Fibroblast of lung (primary cell): ENCODE data around the gene ERH. TPM values are rescaled to one million over a fixed set of nuclear protein-coding genes. Genes with fewer than 3 reads are reported as not detected.

Experiments used
- DNase-seq, 2 donors: peaks; one replicate each; pipeline versions ENCODE4 v3.0.0 to v3.0.0-alpha.2; 2010; ENCODE audit warnings: low read depth in 2 of 2
- H2AFZ ChIP-seq: 2 replicates; pipeline ENCODE4 v1.5.1; 2012; ENCODE audit warnings: low read length, control low read depth, inconsistent platforms
- H3K27ac ChIP-seq: 2 replicates; pipeline ENCODE4 v1.5.1; 2011; ENCODE audit warnings: low read length, control low read depth; ENCODE audit not compliant: insufficient read depth
- H3K27me3 ChIP-seq: 2 replicates; pipeline ENCODE4 v1.5.1; 2011; ENCODE audit warnings: mild to moderate bottlenecking, low read length; ENCODE audit not compliant: control insufficient read depth, insufficient read depth
- H3K36me3 ChIP-seq: 2 replicates; pipeline ENCODE4 v1.5.1; 2011; ENCODE audit warnings: low read length; ENCODE audit not compliant: control insufficient read depth, insufficient read depth
- H3K4me1 ChIP-seq: 2 replicates; pipeline ENCODE4 v1.5.1; 2011; ENCODE audit warnings: low read length; ENCODE audit not compliant: control insufficient read depth, insufficient read depth; ENCODE audit errors: extremely low read depth
- H3K4me2 ChIP-seq: 2 replicates; pipeline ENCODE4 v1.5.1; 2011; ENCODE audit warnings: low read length, control low read depth; ENCODE audit not compliant: insufficient read depth; ENCODE audit errors: extremely low read depth
- H3K4me3 ChIP-seq, 4 experiments: fragments of 200-600 bp in 1 of 4; sonication (generic) in 1 of 4; replicated peaks in 1 of 4; 2 replicates each; pipeline ENCODE4 v1.5.1; 2011 to 2016; ENCODE audit warnings: low read length in 4 of 4, low read depth in 3 of 4, mild to moderate bottlenecking in 3 of 4, control low read depth in 2 of 4, inconsistent platforms in 1 of 4, mixed read lengths in 1 of 4; ENCODE audit not compliant: insufficient read depth in 1 of 4; ENCODE audit errors: control extremely low read depth in 1 of 4
- H3K79me2 ChIP-seq: 2 replicates; pipeline ENCODE4 v1.5.1; 2012; ENCODE audit warnings: mild to moderate bottlenecking, low read length, inconsistent platforms; ENCODE audit not compliant: control insufficient read depth, insufficient read depth
- H3K9ac ChIP-seq: 2 replicates; pipeline ENCODE4 v1.5.1; 2011; ENCODE audit warnings: mild to moderate bottlenecking, low read length, control low read depth; ENCODE audit not compliant: insufficient read depth
- H3K9me3 ChIP-seq: 2 replicates; pipeline ENCODE4 v1.5.1; 2012; ENCODE audit warnings: low read depth, low read length; ENCODE audit not compliant: control insufficient read depth, insufficient read depth
- H4K20me1 ChIP-seq: 2 replicates; pipeline ENCODE4 v1.5.1; 2011; ENCODE audit warnings: low read length; ENCODE audit not compliant: control insufficient read depth, insufficient read depth; ENCODE audit errors: extremely low read depth
- CTCF ChIP-seq, 2 donors: IDR thresholded peaks in 1 of 2; conservative IDR thresholded peaks in 1 of 2; 1 replicate in 1 of 2; 2 replicates in 1 of 2; pipeline ENCODE4 v1.5.1; 2011 to 2012; ENCODE audit warnings: low read length in 2 of 2, control low read depth in 1 of 2, inconsistent platforms in 1 of 2, low read depth in 1 of 2, mild to moderate bottlenecking in 1 of 2
- EZH2 ChIP-seq: IDR thresholded peaks from 2 replicates; pipeline ENCODE4 v1.5.1; 2012; ENCODE audit warnings: low read length, control low read depth, mild to moderate bottlenecking; ENCODE audit errors: missing control alignments
- polyA plus RNA-seq, 2 donors: library from polyadenylated mRNA; depleted of rRNA in 1 of 2; stranded (reverse) in 1 of 2; unstranded in 1 of 2; fragments of >200 nt; gene quantifications; 2 replicates each; pipeline ENCODE4 v1.2.1, GENCODE V29; 2011 to 2012; ENCODE audit warnings: missing spikeins in 1 of 2
- total RNA-seq: library from RNA; depleted of rRNA; stranded (reverse); fragments of >200 nt; gene quantifications from 2 replicates; pipeline ENCODE4 v1.2.1, GENCODE V29; 2014

ERH gene
- total and polyA plus RNA-seq, 2 donors (not counting 1 experiment from before 2014, with no cell fraction given) = 182 to 190 TPM

- Histone ChIP-seq H4K20me1 (peaks cover 2% of the 10 kb centered on the region), H3K36me3 (peaks cover 1% of the 10 kb centered on the region), H3K27me3 (no peaks in the 10 kb centered on the region), H3K27ac (no peak overlapping the region), H3K4me1 (peaks cover 2% of the 10 kb centered on the region), H3K9me3 (no peaks in the 10 kb centered on the region), H2AFZ (no peak overlapping the region), H3K4me2 (peak overlapping the region; percentile 48), H3K79me2 (peaks cover 81% of the 10 kb centered on the region), H3K9ac (no peak overlapping the region), H3K4me3 (peak overlapping the region; percentile 68 to 94 (median 78))
- DNase-seq = no peak
- no peak for TF ChIP-seq CTCF (conservative IDR thresholded peaks at IDR 0.05 in 1 of 2, IDR thresholded peaks at IDR 0.05 in 1 of 2; ENCODE audit: low read depth in 1 of 2, low read length in 2 of 2)
- no peak for TF ChIP-seq EZH2
These were observed 2.1 kb upstream of the ERH start for GRCh38 chr14:69400154-69400553.

DNA sequence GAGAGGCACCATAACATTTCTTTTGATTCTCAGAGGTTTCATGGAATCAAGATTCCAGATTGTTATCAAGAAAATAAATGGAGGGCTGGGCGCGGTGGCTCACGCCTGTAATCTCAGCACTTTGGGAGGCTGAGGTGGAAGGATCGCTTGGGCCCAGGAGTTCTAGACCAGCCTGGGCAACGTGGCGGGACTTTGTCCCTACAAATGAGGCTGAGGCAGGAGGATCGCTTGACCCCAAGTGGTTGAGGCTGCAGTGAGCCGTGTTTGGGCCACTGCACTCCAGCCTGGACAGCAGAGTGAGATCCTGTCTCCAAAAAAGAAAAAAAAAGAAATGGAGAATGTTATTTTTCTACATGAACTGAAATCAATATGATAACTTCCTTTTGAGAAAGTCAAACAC, 1.7 kb upstream of the ERH start:
- no peak for DNase-seq
- Histone ChIP-seq H3K27me3 (no peaks in the 10 kb centered on the region), H3K4me1 (peaks cover 2% of the 10 kb centered on the region), H2AFZ (no peak overlapping the region), H3K79me2 (peaks cover 83% of the 10 kb centered on the region), H3K4me3 (peak overlapping the region; percentile 68 to 94 (median 78)), H3K4me2 (peak overlapping the region; percentile 48), H3K27ac (no peak overlapping the region), H3K9ac (no peak overlapping the region), H3K36me3 (peaks cover 2% of the 10 kb centered on the region), H3K9me3 (no peaks in the 10 kb centered on the region), H4K20me1 (peaks cover 2% of the 10 kb centered on the region)
- TF ChIP-seq CTCF (conservative IDR thresholded peaks at IDR 0.05 in 1 of 2, IDR thresholded peaks at IDR 0.05 in 1 of 2; ENCODE audit: low read depth in 1 of 2, low read length in 2 of 2) (no peak), EZH2 (no peak)

DNA sequence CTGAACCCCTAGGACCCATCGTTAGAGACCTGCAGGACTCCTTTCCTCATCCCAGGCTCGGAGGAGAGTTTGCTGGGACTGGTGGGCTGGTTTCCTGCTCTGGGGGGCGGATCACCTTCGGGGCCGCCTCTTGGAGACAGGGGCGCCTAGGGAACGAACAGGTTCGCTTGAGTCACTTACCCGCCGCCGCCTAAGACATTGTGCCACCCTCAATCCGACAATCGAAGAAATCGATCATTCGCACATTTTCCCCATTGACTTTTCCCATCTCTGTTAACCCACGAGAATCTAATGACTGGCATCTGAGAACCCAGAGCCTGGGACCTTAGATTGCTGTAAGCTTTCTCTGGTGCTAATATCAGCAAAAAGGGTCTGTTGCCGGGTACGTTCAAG, 715 bp upstream of the ERH start:
- no peak for DNase-seq

More for the DNA sequence above, 715 bp upstream of the ERH start:
- peak overlapping the region; percentile 99 for H3K9ac ChIP-seq
- no peak for TF ChIP-seq CTCF (conservative IDR thresholded peaks at IDR 0.05 in 1 of 2, IDR thresholded peaks at IDR 0.05 in 1 of 2; ENCODE audit: low read depth in 1 of 2, low read length in 2 of 2)
- no peak for TF ChIP-seq EZH2
- H3K79me2 ChIP-seq = peaks cover 84% of the 10 kb centered on the region
- H3K36me3 ChIP-seq = peaks cover 2% of the 10 kb centered on the region
- peak overlapping the region; percentile 48 for H3K4me2 ChIP-seq
- no peaks in the 10 kb centered on the region for H3K27me3 ChIP-seq
- peaks cover 2% of the 10 kb centered on the region for H3K4me1 ChIP-seq
- no peaks in the 10 kb centered on the region for H3K9me3 ChIP-seq
- H3K4me3 ChIP-seq = peak overlapping the region; percentile 68 to 94 (median 78)
- peak overlapping the region; percentile 99 for H3K27ac ChIP-seq
- peaks cover 2% of the 10 kb centered on the region for H4K20me1 ChIP-seq
- peak overlapping the region; percentile 91 for H2AFZ ChIP-seq
